RPMI7951 (cell line): ENCODE results near the gene DHRS2. TPM values are rescaled to one million over a fixed set of nuclear protein-coding genes. Genes with fewer than 3 reads are reported as not detected.
A peak's percentile ranks its signal among the peaks of the same experiment; 100 is the strongest.

ENCODE experiments used
- DNase-seq: peaks from one replicate; pipeline ENCODE4 v3.0.0-alpha.2; 2012; ENCODE audit warnings: low read depth
- total RNA-seq: library from RNA; depleted of rRNA; stranded (reverse); fragments of >200 nt; shearing (Covaris generic); gene quantifications from 2 replicates; pipeline ENCODE4 v1.2.3, GENCODE V29; 2014

DHRS2 gene
- total RNA-seq, 1 experiment from 2014 or later: 8.7 TPM

DNA sequence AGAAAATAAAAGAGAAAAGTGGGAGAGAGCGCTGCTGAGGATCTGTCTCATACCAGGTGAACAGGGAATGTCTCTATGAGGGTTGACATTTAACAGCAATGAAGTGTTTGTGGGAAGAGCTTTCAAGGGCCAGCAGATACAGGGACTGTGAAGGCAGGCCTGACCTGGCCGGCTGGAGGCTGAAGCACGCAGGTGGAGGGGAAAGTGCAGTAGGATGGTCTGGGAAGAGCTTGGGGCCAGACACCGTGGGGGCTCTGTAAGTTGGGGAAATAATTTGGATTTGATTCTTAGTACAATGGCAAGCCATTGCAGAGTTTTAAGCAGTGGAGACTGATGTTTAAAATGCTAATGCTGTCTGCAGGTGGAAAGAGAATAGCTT, 23.8 kb upstream of the DHRS2 start:
- DNase-seq: no peak

DNA sequence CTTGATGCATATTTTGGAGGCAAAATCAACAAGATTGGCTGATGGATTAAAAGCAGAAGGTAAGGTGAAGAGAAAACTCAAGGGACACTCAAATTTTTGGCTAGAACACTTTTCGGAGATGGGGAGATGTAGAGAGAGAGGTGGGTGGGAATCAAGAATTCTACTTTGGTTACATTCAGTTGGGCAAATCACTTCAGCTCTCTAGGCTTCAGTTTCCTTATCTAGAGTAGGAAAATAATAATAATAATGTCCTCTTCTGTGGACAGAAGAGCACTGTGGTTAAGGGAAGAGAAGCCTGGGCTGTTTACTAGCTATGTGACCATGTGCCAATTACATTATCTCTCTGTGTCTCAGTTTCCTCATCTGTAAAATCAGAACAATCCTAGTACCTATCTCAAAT, 23.4 kb upstream of the DHRS2 start:
- no peak for DNase-seq

DNA sequence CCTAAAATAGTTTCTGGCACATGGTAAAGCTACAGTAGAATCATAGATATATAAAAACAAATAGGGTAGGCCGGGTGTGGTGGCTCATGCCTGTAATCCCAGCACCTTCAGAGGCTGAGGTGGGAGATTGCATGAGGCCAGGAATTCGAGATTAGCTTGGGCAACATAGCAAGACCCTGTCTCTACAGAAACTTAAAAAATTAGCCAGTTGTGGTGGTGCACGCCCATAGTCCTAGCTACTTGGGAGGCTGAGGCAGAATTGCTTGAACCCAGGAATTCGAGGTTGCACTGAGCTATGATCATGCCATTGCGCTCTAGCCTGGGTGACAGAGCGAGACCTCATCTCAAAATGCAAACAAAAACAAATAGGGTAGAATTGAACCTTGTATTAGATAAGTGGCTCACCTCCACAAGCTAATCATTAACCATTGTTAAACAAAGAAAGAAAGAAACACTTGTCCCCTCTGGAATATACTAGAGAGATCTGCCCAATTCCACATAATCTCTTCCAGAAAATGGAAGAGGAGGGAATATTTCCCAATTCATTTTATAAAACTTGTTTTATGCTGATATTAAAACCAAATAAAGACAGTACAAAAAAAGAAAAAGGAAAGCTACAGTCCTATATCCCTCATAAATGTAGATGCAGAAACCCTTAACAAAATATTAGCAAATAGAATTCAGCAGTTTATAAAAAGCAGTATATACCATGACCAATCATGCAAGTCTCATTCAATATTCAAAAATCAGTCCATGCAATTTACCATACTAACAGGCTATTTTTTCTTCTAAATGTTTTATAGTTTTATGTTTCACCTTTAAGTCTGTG, 22.7 kb upstream of the DHRS2 start:
- DNase-seq: no peak

DNA sequence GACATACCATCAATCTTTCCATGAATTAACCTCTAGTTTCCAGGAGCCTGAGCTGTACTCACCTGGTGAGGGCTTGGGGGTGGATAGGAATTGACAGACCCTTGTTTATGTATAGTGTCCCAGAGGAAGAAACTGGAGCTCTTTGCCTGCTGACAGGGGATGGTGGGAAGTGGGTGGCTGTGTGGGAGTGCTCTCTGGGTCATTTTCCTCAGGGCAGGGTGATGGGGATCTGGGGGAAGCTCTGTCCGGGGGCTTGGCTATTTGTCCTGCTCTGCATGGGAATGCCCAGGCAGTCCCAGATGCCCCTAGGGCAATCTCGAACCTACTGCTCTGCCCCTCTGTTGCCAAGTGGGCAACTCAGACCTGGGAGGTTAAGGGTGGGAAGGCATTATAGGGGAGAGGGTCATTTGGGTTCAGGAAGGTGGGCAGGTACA, 21.8 kb upstream of the DHRS2 start:
- no peak for DNase-seq

DNA sequence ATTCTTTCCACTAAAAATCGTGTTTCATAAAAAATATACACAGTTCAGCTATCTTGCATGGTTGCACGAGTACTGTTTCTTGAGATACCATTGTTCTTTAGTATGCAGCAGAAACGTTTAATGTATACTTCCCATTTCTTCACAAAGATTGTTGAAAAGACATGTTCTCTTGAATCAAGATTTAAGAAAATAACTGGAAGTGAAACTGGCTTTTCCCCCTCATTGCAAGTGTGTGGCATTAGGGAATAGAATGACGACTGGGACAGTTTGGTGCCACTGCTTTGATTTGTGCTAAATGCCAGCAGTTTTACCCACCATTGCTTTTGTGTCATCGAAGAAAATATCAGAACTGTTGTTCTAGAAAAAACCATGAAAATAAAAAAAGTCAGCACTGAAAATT, 20.3 kb upstream of the DHRS2 start:
- no peak for DNase-seq

DNA sequence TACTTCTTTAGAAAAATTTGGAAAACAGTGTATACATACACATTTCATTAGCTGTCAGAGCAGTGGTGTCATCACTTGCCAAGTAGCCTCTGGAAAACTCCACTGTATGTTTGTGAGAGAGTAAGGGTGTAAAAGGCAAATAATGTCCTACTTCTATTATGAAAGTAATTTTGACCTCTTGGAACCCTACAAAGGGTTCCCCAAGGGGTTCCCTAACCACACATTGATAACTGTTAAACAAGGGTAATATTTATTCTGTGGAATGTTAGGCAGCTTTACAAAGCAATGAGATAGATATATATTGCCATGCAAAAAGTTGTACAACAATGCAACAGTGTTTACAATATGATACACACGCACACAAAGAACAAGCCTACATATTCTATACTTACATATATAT, 18.6 kb upstream of the DHRS2 start:
- no peak for DNase-seq

DNA sequence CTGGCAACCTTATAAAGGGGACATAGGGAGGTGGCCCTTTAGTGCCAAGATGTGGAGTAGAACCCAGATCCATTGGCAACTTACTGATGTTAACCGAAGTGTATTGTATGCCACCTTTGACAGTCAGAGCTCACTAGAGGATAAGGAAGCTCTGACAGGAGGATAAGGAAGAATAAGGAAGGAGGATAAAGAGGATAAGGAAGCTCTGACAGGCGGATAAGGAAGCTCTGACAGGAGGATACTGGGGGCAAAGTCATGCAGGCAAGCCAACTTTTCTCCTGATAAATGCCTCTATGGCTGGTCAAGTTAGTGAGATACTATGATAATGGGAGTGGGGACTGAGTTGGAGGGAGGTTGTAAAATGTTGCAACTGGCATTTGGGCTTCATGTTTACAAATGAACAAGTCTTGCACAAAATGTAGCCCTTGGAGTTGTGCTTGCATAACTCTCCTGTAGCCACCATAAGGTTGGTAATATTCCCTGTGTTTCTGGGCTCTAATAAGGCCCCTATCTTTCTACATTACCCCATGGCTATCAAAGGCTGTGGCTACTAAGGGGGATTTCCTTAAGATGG, 17.7 kb upstream of the DHRS2 start:
- no peak for DNase-seq

DNA sequence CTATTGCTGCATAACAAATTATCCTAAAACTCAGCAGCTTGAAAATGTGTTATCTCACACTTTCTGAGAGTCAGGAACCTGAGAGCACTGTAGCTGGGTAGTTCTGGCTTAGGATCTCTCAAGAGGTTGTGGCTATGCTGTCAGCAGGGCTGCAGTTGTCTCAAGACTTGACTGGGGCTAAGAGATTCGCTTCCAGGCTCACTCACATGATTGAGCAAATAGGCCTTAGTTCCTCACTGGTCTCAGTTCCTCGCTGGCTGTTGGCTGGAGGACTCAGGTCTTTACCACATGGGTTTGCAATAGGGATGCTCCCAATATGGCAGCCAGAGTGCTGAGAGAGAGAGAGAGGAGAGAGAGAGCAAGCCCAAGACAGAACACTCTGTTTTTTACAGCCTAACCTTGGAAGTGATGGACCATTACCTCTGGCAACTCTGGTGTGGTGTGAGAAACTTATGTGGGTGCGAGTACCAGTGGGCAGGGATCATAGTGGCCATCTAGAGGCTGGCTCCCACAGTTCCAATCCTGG, 15.9 kb upstream of the DHRS2 start:
- DNase-seq: no peak

DNA sequence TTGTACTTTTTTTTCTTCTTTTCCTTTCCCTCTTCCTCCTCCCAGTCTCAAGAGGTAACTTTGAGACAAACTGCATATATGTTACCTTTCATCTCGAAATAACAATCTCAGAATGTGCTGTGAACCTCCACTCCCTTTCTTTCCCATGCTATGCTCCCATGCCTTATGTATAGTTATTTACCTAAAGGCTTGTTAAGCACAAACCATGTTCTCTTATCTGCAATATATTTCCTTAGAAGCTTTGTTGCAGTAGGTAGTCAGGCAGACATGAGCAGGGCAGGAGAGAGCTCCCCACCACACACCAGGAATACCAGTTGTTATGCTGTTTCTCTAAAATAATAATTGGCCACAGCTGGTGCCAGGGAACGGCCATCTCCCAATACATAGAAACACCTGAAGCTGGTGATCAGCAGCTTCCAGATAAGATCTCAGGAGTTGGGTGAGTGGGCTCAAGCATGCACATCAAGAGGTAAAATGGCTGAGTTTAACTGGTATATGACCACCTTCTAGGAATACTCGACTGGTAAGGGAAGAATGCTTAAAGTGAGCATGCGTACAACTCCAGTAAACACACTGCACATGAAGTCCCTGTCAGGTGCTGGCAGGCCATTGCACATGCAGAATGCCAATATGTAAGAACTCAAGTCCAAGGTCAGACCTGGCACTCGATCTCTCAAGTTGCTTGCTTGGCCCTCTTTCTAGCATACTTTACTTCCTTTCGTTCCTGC, 14.8 kb upstream of the DHRS2 start:
- no peak for DNase-seq

DNA sequence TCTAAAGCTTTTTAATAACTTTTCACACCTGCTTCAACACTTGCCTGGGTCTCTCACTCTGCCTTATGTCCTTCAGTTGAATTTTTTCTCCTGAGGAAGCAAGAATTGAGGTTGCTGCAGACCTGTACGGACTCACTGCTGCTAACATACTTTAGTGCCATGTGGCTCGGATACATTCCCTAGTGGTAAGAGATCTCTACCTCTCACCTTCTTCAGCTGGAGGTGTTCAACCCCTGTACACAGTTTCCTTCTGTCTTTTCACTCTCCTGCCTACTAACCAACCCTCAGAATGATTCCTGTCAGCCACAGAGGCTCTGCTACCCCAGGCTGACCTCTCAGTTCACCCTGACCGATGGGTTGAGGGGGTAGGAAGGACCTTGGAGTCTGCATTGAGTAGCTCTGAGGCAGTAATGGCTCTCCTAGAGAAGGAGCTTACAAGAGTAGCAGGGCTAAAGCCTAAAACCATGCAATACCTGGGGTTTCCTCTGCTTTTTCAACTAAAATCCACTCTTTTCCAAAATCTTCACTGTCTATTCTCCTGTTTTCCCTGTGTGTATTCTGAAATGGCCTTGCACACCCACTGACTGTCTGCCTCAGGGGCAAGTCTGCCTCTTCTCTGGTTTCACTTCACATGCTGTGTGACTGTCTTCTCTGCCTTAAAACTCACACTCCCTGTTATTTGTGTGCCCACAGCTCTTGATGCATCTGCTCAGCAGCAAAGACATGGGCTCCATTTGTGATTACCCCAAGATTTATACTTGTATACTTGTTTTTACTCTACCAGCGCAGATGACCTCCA, 14.0 kb upstream of the DHRS2 start:
- no peak for DNase-seq

DNA sequence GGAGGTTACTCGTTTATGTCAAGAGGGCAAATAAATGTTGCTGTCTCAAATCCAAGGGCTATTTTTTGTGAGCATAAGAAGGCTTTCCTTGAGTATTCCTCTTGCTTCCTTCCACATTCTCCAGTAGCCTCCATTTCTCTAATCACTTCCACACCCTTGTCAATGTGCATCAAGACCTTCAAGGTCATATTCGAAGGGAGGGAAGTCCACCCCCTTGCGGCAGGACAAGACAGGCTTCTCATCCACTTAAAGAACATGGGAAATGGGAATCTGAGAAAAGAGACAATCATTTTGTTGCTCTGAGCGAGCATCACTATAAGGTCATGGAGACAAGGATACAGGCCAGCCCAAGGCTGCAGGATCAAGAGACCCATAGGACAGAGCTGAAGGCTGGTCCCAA, 13.2 kb upstream of the DHRS2 start:
- DNase-seq: no peak

DNA sequence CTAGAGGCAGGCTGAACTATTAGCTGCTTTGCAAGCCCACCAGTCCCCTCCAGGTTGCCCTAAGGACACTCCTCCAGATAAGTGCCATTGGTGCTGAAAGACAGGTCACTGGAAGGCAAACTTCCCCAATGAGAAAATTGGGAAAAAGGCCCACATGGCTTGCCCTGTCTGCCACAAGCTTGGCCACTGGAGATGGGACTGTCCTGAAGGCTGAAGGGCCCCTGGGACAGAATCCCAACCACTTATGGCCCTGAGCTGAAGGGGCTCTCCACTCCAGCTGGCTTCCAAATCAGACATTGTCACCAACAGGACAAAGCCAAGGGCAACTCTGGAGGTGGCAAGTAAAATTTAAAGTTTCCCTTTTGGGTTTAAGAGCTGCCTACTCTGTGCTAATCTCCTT, 12.2 kb upstream of the DHRS2 start:
- DNase-seq: no peak

DNA sequence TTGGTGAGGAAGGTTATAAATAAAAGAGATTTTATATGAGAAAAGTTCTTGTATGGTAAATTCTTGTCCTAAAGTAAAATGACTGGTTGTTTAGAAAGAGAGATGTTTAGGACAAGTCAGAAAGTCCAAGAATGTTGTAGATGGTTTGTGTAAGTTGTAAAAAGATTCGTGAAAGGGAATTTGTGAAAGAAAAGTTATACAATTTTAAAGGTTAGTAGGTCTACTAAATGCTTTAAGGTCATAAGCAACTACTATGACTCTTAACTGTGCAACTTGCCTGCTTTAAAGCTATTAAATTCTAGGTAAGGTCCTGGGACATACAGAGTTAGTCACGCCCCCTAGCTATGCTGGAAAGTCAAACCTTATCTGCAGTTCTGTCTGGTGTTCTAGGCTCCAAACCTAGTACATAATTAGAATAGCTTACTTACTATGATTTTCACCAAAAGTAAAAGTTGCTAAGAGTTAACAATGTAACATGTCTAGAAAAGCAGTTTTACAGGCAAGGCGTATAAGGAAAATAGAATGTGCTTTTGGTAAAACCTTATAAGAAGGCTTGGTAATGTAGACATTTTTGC, 11.2 kb upstream of the DHRS2 start:
- no peak for DNase-seq

DNA sequence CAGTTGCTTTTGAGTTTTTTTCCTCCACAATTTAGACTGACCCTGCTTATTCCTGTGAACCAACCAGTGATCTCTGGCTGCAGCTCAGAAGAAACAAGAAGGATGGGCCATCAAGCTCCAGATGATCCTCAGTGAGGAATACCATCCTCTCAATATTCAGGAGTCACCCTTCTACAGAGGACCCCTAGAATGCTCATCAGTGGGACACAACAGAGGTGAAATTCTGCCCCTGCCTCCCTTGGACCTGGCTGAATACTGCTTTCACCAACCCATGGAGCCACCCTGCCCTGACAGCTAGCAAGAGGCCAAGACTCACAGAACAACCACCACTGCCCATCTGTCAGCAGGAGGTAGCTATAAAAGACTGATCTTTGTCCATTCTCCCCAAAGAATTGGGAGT, 9.2 kb upstream of the DHRS2 start:
- DNase-seq: no peak

DNA sequence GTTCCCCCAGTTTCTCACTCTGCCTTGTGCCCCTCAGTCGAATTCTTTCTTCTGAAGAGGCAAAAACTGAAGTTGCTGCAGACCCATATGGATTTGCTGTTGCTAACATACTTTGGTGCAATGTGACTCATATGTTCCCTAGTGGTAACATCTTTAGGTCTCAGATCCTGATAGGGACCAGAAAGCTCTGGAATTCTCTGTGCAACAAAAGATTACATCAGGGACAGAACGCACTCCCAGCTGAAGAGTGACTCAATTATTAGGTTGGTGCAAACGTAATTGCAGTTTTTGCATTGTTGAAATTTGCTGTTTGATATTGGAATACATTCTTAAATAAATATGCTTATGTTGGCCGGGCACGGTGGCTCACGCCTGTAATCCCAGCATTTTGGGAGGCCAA, 8.2 kb upstream of the DHRS2 start:
- no peak for DNase-seq

DNA sequence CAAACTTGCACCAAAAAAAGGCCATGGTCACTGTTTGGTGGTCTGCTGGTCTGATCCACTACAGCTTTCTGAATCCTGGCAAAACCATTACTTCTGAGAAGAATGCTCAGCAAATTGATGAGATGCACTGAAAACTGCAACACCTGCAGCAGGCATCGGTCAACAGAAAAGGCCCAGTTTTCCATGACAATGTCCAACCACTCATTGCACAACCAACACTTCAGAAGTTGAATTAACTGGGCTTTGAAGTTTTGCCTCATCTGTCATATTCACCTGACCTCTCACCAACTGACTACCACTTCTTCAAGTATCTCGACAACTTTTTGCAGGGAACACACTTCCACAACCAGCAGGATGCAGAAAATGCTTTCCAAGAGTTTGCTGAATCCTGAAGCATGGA, 7.0 kb upstream of the DHRS2 start:
- DNase-seq: no peak

DNA sequence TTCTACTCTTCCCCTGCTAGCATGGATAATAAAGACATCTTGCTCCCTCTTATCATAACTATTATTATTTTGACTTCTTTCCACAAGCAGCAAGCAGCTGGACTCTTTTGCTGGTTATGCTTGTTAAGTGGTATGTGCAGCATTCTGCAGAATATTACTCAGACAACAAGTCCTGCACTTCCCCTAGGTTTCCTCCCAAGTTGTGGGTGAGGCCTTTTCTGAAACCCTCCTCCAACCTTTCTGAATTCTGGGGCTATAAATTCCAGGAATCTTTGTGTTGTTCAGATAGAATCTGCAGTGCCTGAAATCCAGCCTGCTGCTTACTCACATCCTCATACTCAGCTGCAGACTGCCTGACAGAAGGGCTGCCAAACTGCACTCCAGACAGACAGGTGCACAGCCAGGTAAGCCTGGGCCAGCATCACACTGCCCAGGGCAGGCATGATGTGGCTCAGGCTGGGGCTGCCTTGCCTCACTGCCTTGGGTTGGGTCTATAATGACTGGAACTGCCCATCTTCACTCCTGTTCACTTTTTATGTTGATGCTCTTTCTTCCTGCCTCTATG, 6.2 kb upstream of the DHRS2 start:
- DNase-seq: no peak

DNA sequence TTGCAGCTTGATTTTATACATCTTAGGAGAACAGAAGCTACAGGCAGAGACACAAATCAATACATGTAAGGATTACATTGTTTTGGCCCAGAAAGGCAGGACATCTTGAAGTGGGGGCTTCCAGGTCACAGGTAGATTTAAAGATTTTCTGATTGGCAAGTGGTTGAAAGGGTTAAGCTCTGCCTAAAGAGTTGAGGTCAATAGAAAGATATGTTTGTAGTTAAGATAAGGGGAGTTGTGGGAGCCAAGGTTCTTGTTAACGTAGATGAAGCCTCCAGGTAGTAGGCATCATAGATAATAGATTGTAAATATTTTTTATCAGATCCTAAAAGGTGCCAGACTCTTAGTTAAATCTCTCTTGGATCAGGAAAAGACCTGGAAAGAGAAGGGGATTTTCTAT, 5.5 kb upstream of the DHRS2 start:
- DNase-seq: no peak

DNA sequence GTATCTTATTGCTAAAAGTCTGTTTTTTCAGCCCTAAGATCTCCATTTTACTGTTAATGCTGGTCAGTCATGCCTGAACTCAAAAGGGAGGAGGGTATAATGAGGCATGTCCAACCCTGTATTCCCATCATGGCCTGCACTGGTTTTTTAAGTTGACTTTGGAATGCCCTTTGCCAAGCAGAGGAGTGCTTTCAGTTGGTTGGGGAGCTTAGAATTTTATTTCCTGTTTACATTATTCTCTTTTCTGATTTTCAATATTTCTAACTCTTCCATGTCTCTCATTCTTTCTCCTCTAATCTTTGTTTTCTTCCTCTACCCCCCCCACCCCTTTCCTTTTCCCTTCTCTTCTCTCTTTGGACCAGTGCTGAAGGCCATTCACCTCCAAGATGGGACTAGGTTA, 4.9 kb upstream of the DHRS2 start:
- no peak for DNase-seq

DNA sequence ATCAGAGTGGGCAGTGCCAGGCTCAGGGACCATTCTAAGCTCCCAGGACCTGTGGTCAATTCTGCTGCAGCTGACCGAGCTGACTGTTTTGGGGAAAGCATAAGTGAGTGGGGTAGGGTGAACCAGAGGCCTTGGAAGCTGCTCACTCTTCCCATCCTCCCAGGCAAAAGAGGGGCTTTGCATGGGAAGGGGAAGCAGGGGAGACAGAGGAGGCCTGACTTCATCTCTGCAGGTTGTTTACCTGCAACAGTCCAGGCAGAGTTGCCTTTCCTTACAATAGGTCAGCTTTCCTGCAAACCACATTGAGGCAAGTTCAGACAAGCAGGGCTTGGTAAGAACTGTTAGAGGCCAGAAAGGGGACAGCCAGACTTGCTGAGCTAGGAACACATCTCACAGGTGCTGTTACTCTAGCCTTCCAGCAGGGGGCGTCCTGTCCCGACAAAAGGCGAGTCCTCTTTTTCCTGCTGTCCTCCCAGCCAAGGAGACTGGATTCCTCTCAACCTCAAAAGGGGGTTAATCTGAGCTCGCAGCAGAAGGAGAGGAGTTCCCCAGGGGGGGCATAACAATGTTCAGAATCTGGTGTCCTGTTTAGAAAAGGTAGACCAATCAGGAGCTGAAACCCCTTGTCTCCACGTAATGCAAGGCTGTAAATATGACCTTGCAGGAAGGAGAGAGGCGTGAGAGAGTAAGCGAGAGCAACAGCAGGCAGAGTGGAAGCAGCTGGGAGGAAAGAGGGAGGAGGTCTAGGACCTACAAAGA, 4.3 kb upstream of the DHRS2 start:
- DNase-seq: peak; percentile 44
